ENCODE data around the gene SARNP. TPM values are rescaled to one million over a fixed set of nuclear protein-coding genes. Genes with fewer than 3 reads are reported as not detected.
"Not testable (repeated sequence)": the region's sequence is repeated elsewhere in the genome, so short reads cannot be mapped to it uniquely, and the experiment has no call there.

The SARNP gene
- total RNA-seq, 2 experiments from 2014 or later = 99.6 to 104 TPM

- Mint-ChIP-seq H3K4me1 (no peaks in the 10 kb centered on the region), H3K4me3 (no peak overlapping the region), H3K9me3 (no peaks in the 10 kb centered on the region), H3K27ac (no peak overlapping the region), H3K27me3 (no peaks in the 10 kb centered on the region), H3K36me3 (peaks cover 16% of the 10 kb centered on the region)
- DNase-seq = no peak
Measured at GRCh38 chr12:55789171-55789570, 28.4 kb downstream of the SARNP start.

- no peaks in the 10 kb centered on the region for H3K27me3 Mint-ChIP-seq
- no peaks in the 10 kb centered on the region for H3K4me1 Mint-ChIP-seq
- H3K27ac Mint-ChIP-seq = no peak overlapping the region
- DNase-seq = no peak
- H3K9me3 Mint-ChIP-seq = no peaks in the 10 kb centered on the region
- H3K4me3 Mint-ChIP-seq = no peak overlapping the region
- peaks cover 21% of the 10 kb centered on the region for H3K36me3 Mint-ChIP-seq
Measured at GRCh38 chr12:55788546-55788945, 29.0 kb downstream of the SARNP start.

GRCh38 chr12:55780685-55781084, 36.8 kb downstream of the SARNP start:
- H3K27ac Mint-ChIP-seq = no peak overlapping the region

GRCh38 chr12:55777856-55778255, 39.7 kb downstream of the SARNP start:
- H3K4me1 Mint-ChIP-seq = peaks cover 3% of the 10 kb centered on the region

More at GRCh38 chr12:55780685-55781084, 36.8 kb downstream of the SARNP start:
- Mint-ChIP-seq H3K4me3 (no peak overlapping the region), H3K36me3 (peaks cover 15% of the 10 kb centered on the region), H3K4me1 (peaks cover 3% of the 10 kb centered on the region), H3K9me3 (no peaks in the 10 kb centered on the region), H3K27me3 (no peaks in the 10 kb centered on the region)
- no peak for DNase-seq

GRCh38 chr12:55771736-55772135, 45.8 kb downstream of the SARNP start:
- DNase-seq = no peak
- Mint-ChIP-seq H3K27ac (no peak overlapping the region), H3K27me3 (no peaks in the 10 kb centered on the region), H3K9me3 (no peaks in the 10 kb centered on the region), H3K36me3 (peaks cover 11% of the 10 kb centered on the region), H3K4me3 (no peak overlapping the region), H3K4me1 (no peaks in the 10 kb centered on the region)

More at GRCh38 chr12:55777856-55778255, 39.7 kb downstream of the SARNP start:
- DNase-seq = no peak
- Mint-ChIP-seq H3K4me3 (no peak overlapping the region), H3K27ac (no peak overlapping the region), H3K27me3 (no peaks in the 10 kb centered on the region), H3K9me3 (no peaks in the 10 kb centered on the region), H3K36me3 (peaks cover 7% of the 10 kb centered on the region)

GRCh38 chr12:55767156-55767555, 50.4 kb downstream of the SARNP start:
- peaks cover 11% of the 10 kb centered on the region for H3K36me3 Mint-ChIP-seq
- H3K9me3 Mint-ChIP-seq = no peaks in the 10 kb centered on the region
- no peaks in the 10 kb centered on the region for H3K27me3 Mint-ChIP-seq
- no peak overlapping the region for H3K4me3 Mint-ChIP-seq
- peaks cover 2% of the 10 kb centered on the region for H3K4me1 Mint-ChIP-seq
- no peak for DNase-seq
- H3K27ac Mint-ChIP-seq = no peak overlapping the region

- no peak for DNase-seq
- peaks cover 6% of the 10 kb centered on the region for H3K4me1 Mint-ChIP-seq
- H3K36me3 Mint-ChIP-seq = peaks cover 13% of the 10 kb centered on the region
- no peaks in the 10 kb centered on the region for H3K9me3 Mint-ChIP-seq
- no peak overlapping the region for H3K4me3 Mint-ChIP-seq
- H3K27ac Mint-ChIP-seq = no peak overlapping the region
- no peaks in the 10 kb centered on the region for H3K27me3 Mint-ChIP-seq
Measured at GRCh38 chr12:55765736-55766290, 51.7 kb downstream of the SARNP start.

GRCh38 chr12:55762646-55763045, 54.9 kb downstream of the SARNP start:
- no peaks in the 10 kb centered on the region for H3K9me3 Mint-ChIP-seq
- H3K36me3 Mint-ChIP-seq = peaks cover 23% of the 10 kb centered on the region
- no peak overlapping the region for H3K4me3 Mint-ChIP-seq
- H3K27me3 Mint-ChIP-seq = no peaks in the 10 kb centered on the region
- no peak for DNase-seq
- peaks cover 8% of the 10 kb centered on the region for H3K4me1 Mint-ChIP-seq
- H3K27ac Mint-ChIP-seq = no peak overlapping the region

GRCh38 chr12:55760663-55761062, 56.9 kb downstream of the SARNP start:
- Mint-ChIP-seq H3K4me1 (peaks cover 8% of the 10 kb centered on the region), H3K9me3 (no peaks in the 10 kb centered on the region), H3K36me3 (peaks cover 17% of the 10 kb centered on the region), H3K27me3 (no peaks in the 10 kb centered on the region), H3K4me3 (no peak overlapping the region), H3K27ac (peak overlapping the region; percentile 70)
- DNase-seq = no peak

- not testable (repeated sequence) for H3K27ac Mint-ChIP-seq, H3K27me3 Mint-ChIP-seq, H3K9me3 Mint-ChIP-seq, H3K4me3 Mint-ChIP-seq, DNase-seq
- H3K36me3 Mint-ChIP-seq = peaks cover 15% of the 10 kb centered on the region
- H3K4me1 Mint-ChIP-seq = peaks cover 17% of the 10 kb centered on the region
Measured at GRCh38 chr12:55758575-55758974, 58.9 kb downstream of the SARNP start.

- no peak overlapping the region for H3K27ac Mint-ChIP-seq
- no peaks in the 10 kb centered on the region for H3K27me3 Mint-ChIP-seq
- DNase-seq = no peak
- H3K4me3 Mint-ChIP-seq = no peak overlapping the region
- peaks cover 17% of the 10 kb centered on the region for H3K4me1 Mint-ChIP-seq
- peaks cover 15% of the 10 kb centered on the region for H3K36me3 Mint-ChIP-seq
- H3K9me3 Mint-ChIP-seq = no peaks in the 10 kb centered on the region
Measured at GRCh38 chr12:55757701-55758100, 59.8 kb downstream of the SARNP start.

- peak overlapping the region; percentile 24 for H3K27ac Mint-ChIP-seq
Measured at GRCh38 chr12:55755246-55755645, 62.3 kb downstream of the SARNP start.

GRCh38 chr12:55748230-55748993, 69.1 kb downstream of the SARNP start:
- Mint-ChIP-seq H3K27ac (no peak overlapping the region), H3K9me3 (no peaks in the 10 kb centered on the region), H3K36me3 (peaks cover 7% of the 10 kb centered on the region)

More at GRCh38 chr12:55755246-55755645, 62.3 kb downstream of the SARNP start:
- Mint-ChIP-seq H3K27me3 (no peaks in the 10 kb centered on the region), H3K9me3 (no peaks in the 10 kb centered on the region), H3K4me3 (no peak overlapping the region), H3K4me1 (peaks cover 20% of the 10 kb centered on the region), H3K36me3 (peaks cover 11% of the 10 kb centered on the region)
- no peak for DNase-seq

GRCh38 chr12:55746913-55747231, 70.7 kb downstream of the SARNP start:
- H3K4me3 Mint-ChIP-seq = no peak overlapping the region
- no peaks in the 10 kb centered on the region for H3K27me3 Mint-ChIP-seq
- no peak overlapping the region for H3K27ac Mint-ChIP-seq

More at GRCh38 chr12:55748230-55748993, 69.1 kb downstream of the SARNP start:
- no peak overlapping the region for H3K4me3 Mint-ChIP-seq
- H3K27me3 Mint-ChIP-seq = no peaks in the 10 kb centered on the region
- peaks cover 30% of the 10 kb centered on the region for H3K4me1 Mint-ChIP-seq
- DNase-seq = no peak

GRCh38 chr12:55746174-55746912, 71.2 kb downstream of the SARNP start:
- H3K4me1 Mint-ChIP-seq = peaks cover 33% of the 10 kb centered on the region
- no peak overlapping the region for H3K4me3 Mint-ChIP-seq
- H3K27me3 Mint-ChIP-seq = no peaks in the 10 kb centered on the region
- no peak overlapping the region for H3K27ac Mint-ChIP-seq
- H3K36me3 Mint-ChIP-seq = peaks cover 7% of the 10 kb centered on the region
- H3K9me3 Mint-ChIP-seq = no peaks in the 10 kb centered on the region
- no peak for DNase-seq

More at GRCh38 chr12:55746913-55747231, 70.7 kb downstream of the SARNP start:
- DNase-seq = no peak
- H3K9me3 Mint-ChIP-seq = no peaks in the 10 kb centered on the region
- peaks cover 31% of the 10 kb centered on the region for H3K4me1 Mint-ChIP-seq
- H3K36me3 Mint-ChIP-seq = peaks cover 7% of the 10 kb centered on the region
